ENCODE results near the gene CLEC18A.

DNA sequence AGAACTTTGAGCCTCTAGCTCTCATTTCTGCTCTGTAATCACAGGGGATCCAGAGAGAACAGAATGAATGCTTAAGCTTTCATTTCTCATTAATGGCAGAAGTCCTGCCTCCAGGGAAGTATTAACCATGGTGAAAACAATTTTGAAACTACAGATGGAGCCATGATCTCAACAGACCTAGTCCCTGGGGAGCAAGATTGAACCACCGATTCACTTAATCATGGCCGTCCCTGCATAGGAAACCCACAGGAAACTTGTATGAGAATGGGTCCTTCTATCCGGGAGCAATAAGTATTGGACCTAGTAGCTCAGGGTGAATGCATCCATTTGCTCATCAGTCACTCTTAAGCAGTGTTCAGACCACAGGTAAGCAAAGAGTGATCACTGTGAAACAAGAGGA is 40.2 kb upstream of the CLEC18A start:
- TF ChIP-seq POLR2A (IDR thresholded peaks at IDR 0.05; ENCODE audit: extremely low read depth, insufficient read length) = no peak
- TF ChIP-seq CTCF (IDR thresholded peaks at IDR 0.05; ENCODE audit: low read depth, low read length) = no peak
- TF ChIP-seq MYC (IDR thresholded peaks at IDR 0.05; ENCODE audit: low read depth, low read length) = no peak
- no peak for TF ChIP-seq MAX (IDR thresholded peaks at IDR 0.05; ENCODE audit: low read depth, low read length)

All from NB4 (cell line).